Parathyroid adenoma (tissue), 2 donors: ENCODE measurements around the gene MESP2.
A peak's percentile ranks its signal among the peaks of the same experiment; 100 is the strongest.

Experiments used
- H2AFZ ChIP-seq: fragments of 300-600 bp; sonication (generic); one replicate; pipeline ENCODE4 v1.7.0; 2017; ENCODE audit warnings: antibody characterized with exemption, mild to moderate bottlenecking
- H3K27ac ChIP-seq: fragments of 300-600 bp; sonication (generic); one replicate; pipeline ENCODE4 v1.7.0; 2017
- H3K27me3 ChIP-seq: fragments of 300-600 bp; sonication (generic); one replicate; pipeline ENCODE4 v1.7.0; 2017; ENCODE audit warnings: low read length; ENCODE audit not compliant: control insufficient read depth, insufficient read depth
- H3K36me3 ChIP-seq: fragments of 300-600 bp; sonication (generic); one replicate; pipeline ENCODE4 v1.7.0; 2017; ENCODE audit warnings: low read length; ENCODE audit not compliant: control insufficient read depth, insufficient read depth
- H3K4me1 ChIP-seq: fragments of 300-600 bp; sonication (generic); one replicate; pipeline ENCODE4 v1.7.0; 2017; ENCODE audit warnings: control low read depth
- H3K4me2 ChIP-seq: fragments of 300-600 bp; sonication (generic); one replicate; pipeline ENCODE4 v1.7.0; 2017; ENCODE audit warnings: low read length
- H3K4me3 ChIP-seq: fragments of 300-600 bp; sonication (generic); one replicate; pipeline ENCODE4 v1.7.0; 2017; ENCODE audit warnings: low read depth, low read length
- H3K79me2 ChIP-seq: fragments of 300-600 bp; sonication (generic); one replicate; pipeline ENCODE4 v1.7.0; 2017; ENCODE audit warnings: control low read depth
- H3K9ac ChIP-seq: fragments of 300-600 bp; sonication (generic); one replicate; pipeline ENCODE4 v1.7.0; 2017; ENCODE audit warnings: mild to moderate bottlenecking
- H3K9me3 ChIP-seq: fragments of 300-600 bp; sonication (generic); one replicate; pipeline ENCODE4 v1.7.0; 2017; ENCODE audit warnings: low read length; ENCODE audit not compliant: control insufficient read depth
- CTCF ChIP-seq: fragments of 300-600 bp; sonication (generic); IDR thresholded peaks from one replicate; pipeline ENCODE4 v1.7.0; 2017; ENCODE audit warnings: antibody characterized with exemption, mild to moderate bottlenecking
- donor health status: primary hyperparathyroidism.

The MESP2 gene

GRCh38 chr15:89735773-89736172, 40.4 kb upstream of the MESP2 start:
- H3K27ac ChIP-seq, result no peak overlapping the region
- H3K4me1 ChIP-seq, result no peaks in the 10 kb centered on the region
- H3K4me2 ChIP-seq, result no peak overlapping the region
- H3K9ac ChIP-seq, result no peak overlapping the region
- TF ChIP-seq CTCF, result no peak
- no peaks in the 10 kb centered on the region for H3K9me3 ChIP-seq
- H2AFZ ChIP-seq, result no peak overlapping the region
- no peaks in the 10 kb centered on the region for H3K36me3 ChIP-seq
- no peaks in the 10 kb centered on the region for H3K79me2 ChIP-seq
- no peak overlapping the region for H3K4me3 ChIP-seq
- H3K27me3 ChIP-seq, result no peaks in the 10 kb centered on the region

- no peak overlapping the region for H3K27ac ChIP-seq
- no peaks in the 10 kb centered on the region for H3K9me3 ChIP-seq
- H3K4me1 ChIP-seq, result no peaks in the 10 kb centered on the region
- no peaks in the 10 kb centered on the region for H3K27me3 ChIP-seq
- H3K79me2 ChIP-seq, result no peaks in the 10 kb centered on the region
- H2AFZ ChIP-seq, result peak overlapping the region; percentile 54
- no peak overlapping the region for H3K4me3 ChIP-seq
- H3K36me3 ChIP-seq, result no peaks in the 10 kb centered on the region
- H3K9ac ChIP-seq, result no peak overlapping the region
- TF ChIP-seq CTCF, result peak; percentile 76
- H3K4me2 ChIP-seq, result no peak overlapping the region
Measured at GRCh38 chr15:89740137-89740536, 36.0 kb upstream of the MESP2 start.

- Histone ChIP-seq H3K27me3 (no peaks in the 10 kb centered on the region), H3K79me2 (no peaks in the 10 kb centered on the region), H3K4me1 (no peaks in the 10 kb centered on the region), H3K27ac (no peak overlapping the region), H3K9ac (no peak overlapping the region), H3K36me3 (no peaks in the 10 kb centered on the region), H3K4me3 (no peak overlapping the region), H3K9me3 (no peaks in the 10 kb centered on the region), H2AFZ (no peak overlapping the region), H3K4me2 (no peak overlapping the region)
- no peak for TF ChIP-seq CTCF
Measured at GRCh38 chr15:89743011-89743410, 33.1 kb upstream of the MESP2 start.

GRCh38 chr15:89743594-89743993, 32.5 kb upstream of the MESP2 start:
- H3K4me3 ChIP-seq, result no peak overlapping the region

More at GRCh38 chr15:89743594-89743993, 32.5 kb upstream of the MESP2 start:
- Histone ChIP-seq H3K9me3 (no peaks in the 10 kb centered on the region), H3K27ac (no peak overlapping the region), H3K4me1 (no peaks in the 10 kb centered on the region), H3K4me2 (no peak overlapping the region), H2AFZ (no peak overlapping the region), H3K79me2 (no peaks in the 10 kb centered on the region), H3K9ac (no peak overlapping the region), H3K27me3 (no peaks in the 10 kb centered on the region), H3K36me3 (no peaks in the 10 kb centered on the region)
- TF ChIP-seq CTCF, result no peak
